ENCODE results near the gene PCMTD2. TPM values are rescaled to one million over a fixed set of nuclear protein-coding genes. Genes with fewer than 3 reads are reported as not detected.

Gene PCMTD2
- total and polyA plus RNA-seq, 2 experiments from 2014 or later: 37.7 to 79.2 TPM

GRCh38 chr20:64258071-64258823 is 2.7 kb downstream of the PCMTD2 start:
- 77% methylated on average over 9 of the region's 9 CpGs for WGBS (ENCODE audit: low lambda C conversion rate, missing lambda C conversion rate)
- TF ChIP-seq EZH2phosphoT487 (IDR thresholded peaks at IDR 0.05; ENCODE audit: low read depth, severe bottlenecking, unreplicated experiment) (no peak), EZH2 (IDR thresholded peaks at IDR 0.05; ENCODE audit: borderline replicate concordance) (no peak), CTCF (IDR thresholded peaks at IDR 0.05; ENCODE audit: poor library complexity) (no peak)

GRCh38 chr20:64260239-64260638 is 4.7 kb downstream of the PCMTD2 start:
- H3K4me3 ChIP-seq: no peak overlapping the region
- H3K79me2 ChIP-seq: peaks cover 74% of the 10 kb centered on the region
- H3K4me2 ChIP-seq: peak overlapping the region; percentile 67
- no peaks in the 10 kb centered on the region for H4K20me1 ChIP-seq (ENCODE audit: insufficient read depth, poor library complexity, severe bottlenecking)
- H3K4me1 ChIP-seq (ENCODE audit: insufficient read depth): peaks cover 29% of the 10 kb centered on the region
- H3K36me3 ChIP-seq (replicated peaks; ENCODE audit: insufficient read depth, low read depth): no peaks in the 10 kb centered on the region
- peak overlapping the region; percentile 89 for H3K27ac ChIP-seq
- TF ChIP-seq CTCF (IDR thresholded peaks at IDR 0.05; ENCODE audit: poor library complexity) (no peak), EZH2 (IDR thresholded peaks at IDR 0.05; ENCODE audit: borderline replicate concordance) (no peak), EZH2phosphoT487 (IDR thresholded peaks at IDR 0.05; ENCODE audit: low read depth, severe bottlenecking, unreplicated experiment) (no peak)
- H2AFZ ChIP-seq: no peak overlapping the region
- WGBS (ENCODE audit: low lambda C conversion rate, missing lambda C conversion rate): 70% methylated on average over 6 of the region's 6 CpGs
- DNase-seq (ENCODE audit: low spot score): no peak
- H3K9me3 ChIP-seq (ENCODE audit: low read depth): no peaks in the 10 kb centered on the region
- no peaks in the 10 kb centered on the region for H3K9me2 ChIP-seq (replicated peaks; ENCODE audit: insufficient read depth)
- no peaks in the 10 kb centered on the region for H3K27me3 ChIP-seq

More at GRCh38 chr20:64258071-64258823, 2.7 kb downstream of the PCMTD2 start:
- Histone ChIP-seq H3K4me2 (peak overlapping the region; percentile 96), H3K79me2 (peaks cover 62% of the 10 kb centered on the region), H3K27ac (no peak overlapping the region), H3K4me1 (ENCODE audit: insufficient read depth) (peaks cover 35% of the 10 kb centered on the region), H3K27me3 (no peaks in the 10 kb centered on the region), H3K9me3 (ENCODE audit: low read depth) (no peaks in the 10 kb centered on the region), H4K20me1 (ENCODE audit: insufficient read depth, poor library complexity, severe bottlenecking) (no peaks in the 10 kb centered on the region), H3K36me3 (replicated peaks; ENCODE audit: insufficient read depth, low read depth) (no peaks in the 10 kb centered on the region), H3K4me3 (no peak overlapping the region), H2AFZ (no peak overlapping the region), H3K9me2 (replicated peaks; ENCODE audit: insufficient read depth) (no peaks in the 10 kb centered on the region)
- no peak for DNase-seq (ENCODE audit: low spot score)

GRCh38 chr20:64261138-64261537 is 5.6 kb downstream of the PCMTD2 start:
- peaks cover 28% of the 10 kb centered on the region for H3K4me1 ChIP-seq (ENCODE audit: insufficient read depth)
- no peaks in the 10 kb centered on the region for H3K36me3 ChIP-seq (replicated peaks; ENCODE audit: insufficient read depth, low read depth)
- no peak overlapping the region for H2AFZ ChIP-seq
- H3K9me3 ChIP-seq (ENCODE audit: low read depth): no peaks in the 10 kb centered on the region
- WGBS (ENCODE audit: low lambda C conversion rate, missing lambda C conversion rate): 27% methylated on average over 9 of the region's 9 CpGs
- H3K4me2 ChIP-seq: peak overlapping the region; percentile 67
- no peak overlapping the region for H3K4me3 ChIP-seq
- H3K79me2 ChIP-seq: peaks cover 69% of the 10 kb centered on the region
- H4K20me1 ChIP-seq (ENCODE audit: insufficient read depth, poor library complexity, severe bottlenecking): no peaks in the 10 kb centered on the region
- H3K27me3 ChIP-seq: no peaks in the 10 kb centered on the region
- no peak for TF ChIP-seq EZH2 (IDR thresholded peaks at IDR 0.05; ENCODE audit: borderline replicate concordance)
- no peak for TF ChIP-seq EZH2phosphoT487 (IDR thresholded peaks at IDR 0.05; ENCODE audit: low read depth, severe bottlenecking, unreplicated experiment)
- TF ChIP-seq CTCF (IDR thresholded peaks at IDR 0.05; ENCODE audit: poor library complexity): no peak
- H3K27ac ChIP-seq: peak overlapping the region; percentile 89
- H3K9me2 ChIP-seq (replicated peaks; ENCODE audit: insufficient read depth): no peaks in the 10 kb centered on the region
- DNase-seq (ENCODE audit: low spot score): peak; percentile 74

All from hepatocyte (in vitro differentiated cells).